HEK293 (cell line): ENCODE measurements around the gene CSNK1E.
"Not testable (repeated sequence)": the region's sequence is repeated elsewhere in the genome, so short reads cannot be mapped to it uniquely, and the experiment has no call there.

ENCODE experiments used
- ZBTB26 ChIP-seq: fragments of 450-650 bp; formaldehyde crosslinking; optimal IDR thresholded peaks from 2 replicates; pipeline ENCODE3; 2016; ENCODE audit warnings: missing biosample characterization, mild to moderate bottlenecking, missing genetic modification characterization
- ZNF416 ChIP-seq: fragments of 450-650 bp; formaldehyde crosslinking; IDR thresholded peaks from 2 replicates; pipeline ENCODE4 v1.5.1; 2016; ENCODE audit warnings: missing biosample characterization, missing genetic modification characterization
- ZNF555 ChIP-seq: fragments of 450-650 bp; formaldehyde crosslinking; conservative IDR thresholded peaks from 2 replicates; pipeline ENCODE4 v1.5.1; 2017; ENCODE audit warnings: missing biosample characterization, mild to moderate bottlenecking, missing genetic modification characterization, inconsistent platforms
- TF ChIP-seq, protein P1 (sequence below): fragments of 450-650 bp; formaldehyde crosslinking; IDR thresholded peaks from 2 replicates; pipeline ENCODE4 v1.5.1; 2016; ENCODE audit warnings: missing biosample characterization, missing genetic modification characterization

- not testable (repeated sequence) for TF ChIP-seq ZNF416 (tag by site-specific recombination); ZNF555; ZBTB26
- TF ChIP-seq, protein P1, sequence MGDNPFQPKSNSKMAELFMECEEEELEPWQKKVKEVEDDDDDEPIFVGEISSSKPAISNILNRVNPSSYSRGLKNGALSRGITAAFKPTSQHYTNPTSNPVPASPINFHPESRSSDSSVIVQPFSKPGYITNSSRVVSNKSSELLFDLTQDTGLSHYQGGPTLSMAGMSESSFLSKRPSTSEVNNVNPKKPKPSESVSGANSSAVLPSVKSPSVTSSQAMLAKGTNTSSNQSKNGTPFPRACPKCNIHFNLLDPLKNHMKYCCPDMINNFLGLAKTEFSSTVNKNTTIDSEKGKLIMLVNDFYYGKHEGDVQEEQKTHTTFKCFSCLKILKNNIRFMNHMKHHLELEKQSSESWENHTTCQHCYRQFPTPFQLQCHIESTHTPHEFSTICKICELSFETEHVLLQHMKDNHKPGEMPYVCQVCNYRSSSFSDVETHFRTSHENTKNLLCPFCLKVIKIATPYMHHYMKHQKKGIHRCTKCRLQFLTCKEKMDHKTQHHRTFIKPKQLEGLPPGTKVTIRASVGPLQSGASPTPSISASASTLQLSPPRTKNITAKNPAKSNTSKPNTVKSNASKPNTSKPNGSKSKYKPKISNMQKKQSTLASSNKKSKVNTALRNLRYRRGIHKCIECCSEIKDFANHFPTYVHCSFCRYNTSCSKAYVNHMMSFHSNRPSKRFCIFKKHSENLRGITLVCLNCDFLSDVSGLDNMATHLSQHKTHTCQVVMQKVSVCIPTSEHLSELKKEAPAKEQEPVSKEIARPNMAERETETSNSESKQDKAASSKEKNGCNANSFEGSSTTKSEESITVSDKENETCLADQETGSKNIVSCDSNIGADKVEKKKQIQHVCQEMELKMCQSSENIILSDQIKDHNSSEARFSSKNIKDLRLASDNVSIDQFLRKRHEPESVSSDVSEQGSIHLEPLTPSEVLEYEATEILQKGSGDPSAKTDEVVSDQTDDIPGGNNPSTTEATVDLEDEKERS (tag by site-specific recombination), result not testable (repeated sequence)
These were observed 40.7 kb upstream of the CSNK1E start for GRCh38 chr22:38357971-38358370.
